ENCODE data around the gene ZNF772.
A peak's percentile ranks its signal among the peaks of the same experiment; 100 is the strongest.

Gene ZNF772

GRCh38 chr19:57473646-57474045, 3.7 kb downstream of the ZNF772 start:
- no peak for DNase-seq (ENCODE audit: extremely low read depth, low read depth)
- TF ChIP-seq, protein P1, sequence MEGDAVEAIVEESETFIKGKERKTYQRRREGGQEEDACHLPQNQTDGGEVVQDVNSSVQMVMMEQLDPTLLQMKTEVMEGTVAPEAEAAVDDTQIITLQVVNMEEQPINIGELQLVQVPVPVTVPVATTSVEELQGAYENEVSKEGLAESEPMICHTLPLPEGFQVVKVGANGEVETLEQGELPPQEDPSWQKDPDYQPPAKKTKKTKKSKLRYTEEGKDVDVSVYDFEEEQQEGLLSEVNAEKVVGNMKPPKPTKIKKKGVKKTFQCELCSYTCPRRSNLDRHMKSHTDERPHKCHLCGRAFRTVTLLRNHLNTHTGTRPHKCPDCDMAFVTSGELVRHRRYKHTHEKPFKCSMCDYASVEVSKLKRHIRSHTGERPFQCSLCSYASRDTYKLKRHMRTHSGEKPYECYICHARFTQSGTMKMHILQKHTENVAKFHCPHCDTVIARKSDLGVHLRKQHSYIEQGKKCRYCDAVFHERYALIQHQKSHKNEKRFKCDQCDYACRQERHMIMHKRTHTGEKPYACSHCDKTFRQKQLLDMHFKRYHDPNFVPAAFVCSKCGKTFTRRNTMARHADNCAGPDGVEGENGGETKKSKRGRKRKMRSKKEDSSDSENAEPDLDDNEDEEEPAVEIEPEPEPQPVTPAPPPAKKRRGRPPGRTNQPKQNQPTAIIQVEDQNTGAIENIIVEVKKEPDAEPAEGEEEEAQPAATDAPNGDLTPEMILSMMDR (IDR thresholded peaks at IDR 0.05; ENCODE audit: low read depth, low read length): no peak

DNA sequence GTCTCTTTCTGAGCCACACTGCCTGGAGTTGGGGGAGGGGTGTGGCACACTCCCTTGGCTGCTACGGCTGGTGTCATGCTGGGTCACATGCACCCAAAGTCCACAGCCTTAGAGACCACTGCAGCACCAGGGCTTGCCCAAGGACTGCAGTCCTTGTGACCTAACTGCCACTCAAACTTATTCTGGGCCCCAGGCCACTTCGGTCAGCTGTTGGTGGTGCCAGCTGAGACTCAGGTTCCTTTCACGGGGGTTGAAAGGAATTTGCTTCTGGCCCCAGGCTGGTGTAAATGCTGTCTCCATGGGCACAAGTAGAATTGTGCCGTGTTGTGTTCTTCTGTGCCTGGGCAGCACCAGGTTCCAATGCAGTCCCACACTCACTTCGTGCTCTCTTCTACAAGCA, 10.9 kb downstream of the ZNF772 start:
- DNase-seq (ENCODE audit: extremely low read depth, low read depth): no peak
- TF ChIP-seq, protein P1 (IDR thresholded peaks at IDR 0.05; ENCODE audit: low read depth, low read length): no peak

- no peak for DNase-seq (ENCODE audit: extremely low read depth, low read depth)
- TF ChIP-seq, protein P1 (IDR thresholded peaks at IDR 0.05; ENCODE audit: low read depth, low read length): peak; percentile 23
Observed at GRCh38 chr19:57465680-57466381, 11.5 kb downstream of the ZNF772 start.

- no peak for DNase-seq (ENCODE audit: extremely low read depth, low read depth)
- TF ChIP-seq, protein P1 (IDR thresholded peaks at IDR 0.05; ENCODE audit: low read depth, low read length): no peak
Observed at GRCh38 chr19:57452307-57452706, 25.1 kb downstream of the ZNF772 start.

- TF ChIP-seq, protein P1 (IDR thresholded peaks at IDR 0.05; ENCODE audit: low read depth, low read length): no peak
Observed at GRCh38 chr19:57443121-57443696, 34.2 kb downstream of the ZNF772 start.

DNA sequence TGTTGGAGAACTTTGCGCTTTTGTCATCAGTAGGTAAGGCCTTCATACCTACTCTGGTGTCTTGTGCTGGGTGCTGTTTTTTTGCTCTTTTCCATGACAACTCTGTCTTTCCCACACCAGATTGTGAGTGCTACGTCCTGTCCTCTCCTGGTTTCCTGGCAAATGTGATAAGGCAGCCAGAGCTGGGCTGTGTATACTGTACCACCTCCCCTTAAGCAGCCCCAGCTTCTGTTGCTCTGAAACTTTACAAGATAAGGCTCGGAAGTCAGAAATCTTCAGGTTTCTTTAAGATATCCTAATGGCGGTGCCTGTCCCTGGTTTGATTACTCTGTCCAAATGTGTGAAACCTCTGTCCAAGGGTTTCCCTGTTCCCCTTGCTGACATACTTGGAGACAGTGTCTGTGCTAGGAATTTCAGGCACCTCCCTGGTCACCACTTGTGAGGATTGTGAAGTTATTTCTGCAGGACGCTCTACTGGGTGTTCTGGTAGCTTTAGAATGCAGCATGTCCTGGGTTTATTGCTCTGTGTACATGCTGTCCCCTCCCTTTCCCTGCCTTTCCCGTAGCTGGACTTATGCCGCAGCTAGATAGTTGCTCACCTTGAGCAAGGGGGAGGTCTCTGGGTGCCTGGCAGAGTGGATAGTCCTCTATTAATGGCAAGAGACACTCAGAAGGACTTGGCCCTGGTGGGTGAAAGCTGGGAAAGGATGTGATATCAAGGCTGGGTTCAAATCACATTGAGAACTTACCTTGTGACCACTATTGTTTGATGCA, 35.2 kb downstream of the ZNF772 start:
- no peak for DNase-seq (ENCODE audit: extremely low read depth, low read depth)
- TF ChIP-seq, protein P1 (IDR thresholded peaks at IDR 0.05; ENCODE audit: low read depth, low read length): no peak

More at GRCh38 chr19:57443121-57443696, 34.2 kb downstream of the ZNF772 start:
- DNase-seq (ENCODE audit: extremely low read depth, low read depth): no peak

- no peak for DNase-seq (ENCODE audit: extremely low read depth, low read depth)
- TF ChIP-seq, protein P1 (IDR thresholded peaks at IDR 0.05; ENCODE audit: low read depth, low read length): no peak
Observed at GRCh38 chr19:57438925-57439324, 38.4 kb downstream of the ZNF772 start.
